ENCODE data around the gene CNTROB. TPM values are rescaled to one million over a fixed set of nuclear protein-coding genes. Genes with fewer than 3 reads are reported as not detected.

CNTROB gene
- total and polyA plus RNA-seq, 2 of the 4 experiments (the other 2 are of a cell fraction), result 12.7 to 26.4 TPM

GRCh38 chr17:7915611-7916384 is 16.2 kb upstream of the CNTROB start, which contains the start of gene RNF227:
Gene RNF227, minus strand, starts transcription at chr17:7916289. Its CDS starts 94 bp downstream, at chr17:7916195.
- DNase-seq (peak; percentile 96), ATAC-seq (ENCODE audit: low read depth) (peak; percentile 84)
- Histone ChIP-seq H3K18ac (ENCODE audit: low read depth, low read length) (peak within 1 kb of the TSS; percentile 79), H3K23ac (ENCODE audit: low read depth, low read length) (peak within 1 kb of the TSS; percentile 49; the same call in 1 of the 2 replicates), H3K27ac (ENCODE audit: insufficient read depth, low read length) (peak within 1 kb of the TSS; percentile 90), H3K4me3 (ENCODE audit: insufficient read depth, low read depth, low read length) (peak within 1 kb of the TSS; percentile 61), H2BK15ac (ENCODE audit: low read depth, low read length) (peak within 1 kb of the TSS; percentile 6; the same call in 2 of the 3 replicates), H3K27me3 (ENCODE audit: control insufficient read depth, insufficient read depth, low read length) (no peaks in the 10 kb centered on the region), H3K9ac (ENCODE audit: low read depth, low read length) (peak within 1 kb of the TSS; percentile 72), H2AFZ (replicated peaks; ENCODE audit: low read length, poor library complexity) (peak within 1 kb of the TSS; percentile 91), H3K4me1 (ENCODE audit: control insufficient read depth, insufficient read depth, low read length) (peaks cover 12% of the 10 kb centered on the region), H3K4me2 (ENCODE audit: low read depth, low read length) (peak within 1 kb of the TSS; percentile 83), H2AK9ac (replicated peaks; ENCODE audit: low read depth, low read length, poor library complexity) (peak within 1 kb of the TSS; percentile 93), H3K56ac (ENCODE audit: extremely low read depth, insufficient read depth, low read length) (peak within 1 kb of the TSS; percentile 63), H3K9me3 (ENCODE audit: control insufficient read depth, insufficient read depth, low read length) (no peaks in the 10 kb centered on the region), H2BK120ac (ENCODE audit: low read depth, low read length) (peak within 1 kb of the TSS; percentile 28), H4K8ac (ENCODE audit: low read depth in 2 of 2, low read length in 2 of 2) (peak within 1 kb of the TSS; percentile 59 to 87), H2BK5ac (ENCODE audit: low read depth, low read length, poor library complexity, severe bottlenecking) (peak within 1 kb of the TSS; percentile 94), H3K9me1 (ENCODE audit: insufficient read depth, low read length) (peaks cover 6% of the 10 kb centered on the region), H4K20me1 (ENCODE audit: insufficient read depth, low read length) (peaks cover 2% of the 10 kb centered on the region; the same call in 1 of the 2 replicates), H2AK5ac (ENCODE audit: low read depth, low read length) (peak within 1 kb of the TSS; percentile 73), H3K36me3 (ENCODE audit: control insufficient read depth, insufficient read depth, low read length) (peaks cover 16% of the 10 kb centered on the region), H3K14ac (replicated peaks; ENCODE audit: low read depth, low read length) (peak within 1 kb of the TSS; percentile 74), H3K4ac (ENCODE audit: low read depth, low read length) (peak within 1 kb of the TSS; percentile 84), H2BK20ac (ENCODE audit: low read depth, low read length) (no peak within 1 kb of the TSS), H4K5ac (ENCODE audit: low read depth, low read length) (peak within 1 kb of the TSS; percentile 87), H4K91ac (ENCODE audit: insufficient read depth, low read depth, low read length) (peak within 1 kb of the TSS; percentile 75), H3K79me1 (ENCODE audit: low read depth in 1 of 2, low read length in 2 of 2) (0 out of 4 replicates have a peak, but pooled peaks cover 0 to 3% of the 10 kb centered on the region in 2 experiments)
- POLR2A ChIA-PET (ENCODE audit: unreplicated experiment), result interaction anchor here (1.1 to 1.6 kb wide), 2 partner anchors 16 to 17 kb away, joined by 6 read pairs; partner anchors contain the start of genes CNTROB and TRAPPC1
- BruUV-seq (replicated peaks), result no TSS peak
- 0% methylated on average over 48 of the region's 100 CpGs; no CpG with 5 or more reads in 1 of the 2 experiments for WGBS, 2 experiments (ENCODE audit: extremely low coverage in 2 of 2, insufficient read length in 1 of 2)
- in situ Hi-C loops (cut with MboI; ENCODE audit: low sequenced_read_pairs) (loop anchor here (10.0 kb wide), 1 partner anchor 129 kb away; no protein-coding TSS in a partner anchor), intact Hi-C loops (cut with micrococcal nuclease) (loop anchor here (1.0 kb wide), 1 partner anchor 17 kb away; the partner anchor contains the start of gene CNTROB), dilution Hi-C loops (cut with HindIII; ENCODE audit: low sequenced_read_pairs, unreplicated experiment) (no loop called here)
- CTCF ChIA-PET, result interaction anchor here (0.7 to 2.9 kb wide), 6 partner anchors 14 to 126 kb away, joined by 3 to 18 read pairs (median 4); partner anchors contain the start of gene KCNAB3
- TF ChIP-seq NFE2L2 (IDR thresholded peaks at IDR 0.05; ENCODE audit: low read depth, low read length) (no peak), RFX5 (IDR thresholded peaks at IDR 0.05; ENCODE audit: low read depth, low read length) (no peak), FOS (IDR thresholded peaks at IDR 0.05; ENCODE audit: low read depth, low read length) (no peak), POLR2A (IDR thresholded peaks at IDR 0.05; ENCODE audit: low read depth, low read length) (peak; percentile 71), MAZ (IDR thresholded peaks at IDR 0.05; ENCODE audit: borderline replicate concordance, low read depth, low read length) (peak; percentile 18; the same call in 1 of the 2 replicates), USF2 (IDR thresholded peaks at IDR 0.05; ENCODE audit: low read depth, low read length) (peak; percentile 99), BHLHE40 (IDR thresholded peaks at IDR 0.05; ENCODE audit: low read depth, low read length) (peak; percentile 92), RAD21 (IDR thresholded peaks at IDR 0.05; ENCODE audit: low read length) (no peak), ELK1 (IDR thresholded peaks at IDR 0.05; ENCODE audit: borderline replicate concordance, low read depth, low read length) (no peak), CHD1 (IDR thresholded peaks at IDR 0.05; ENCODE audit: low read depth, low read length) (peak; percentile 77; the same call in 1 of the 2 replicates), RCOR1 (IDR thresholded peaks at IDR 0.05; ENCODE audit: insufficient replicate concordance, low read length) (no peak), SMC3 (IDR thresholded peaks at IDR 0.05; ENCODE audit: low read depth, low read length) (no peak), CTCF (conservative IDR thresholded peaks at IDR 0.05; ENCODE audit: low read depth, low read length) (no peak)
